Activated CD4-positive, alpha-beta T cell treated with anti-CD3 and anti-CD28 coated beads, Interleukin-2, amount 10 ng/mL, durations not matched to agents 24 days and 14 days (primary cell): ENCODE measurements around the gene OR4F6. TPM values are rescaled to one million over a fixed set of nuclear protein-coding genes. Genes with fewer than 3 reads are reported as not detected.
"Not testable (repeated sequence)": the region's sequence is repeated elsewhere in the genome, so short reads cannot be mapped to it uniquely, and the experiment has no call there.

Experiments used
- DNase-seq: peaks from one replicate; pipeline ENCODE4 v3.0.0; 2022
- H3K27ac Mint-ChIP-seq: one replicate; pipeline ENCODE4 v1.8.0; 2022; ENCODE audit warnings: mild to moderate bottlenecking, mixed read lengths
- H3K27me3 Mint-ChIP-seq: one replicate; pipeline ENCODE4 v1.8.0; 2022; ENCODE audit warnings: mixed read lengths
- H3K36me3 Mint-ChIP-seq: one replicate; pipeline ENCODE4 v1.8.0; 2022; ENCODE audit warnings: low read depth, mild to moderate bottlenecking, mixed read lengths
- H3K4me1 Mint-ChIP-seq: one replicate; pipeline ENCODE4 v1.8.0; 2021; ENCODE audit warnings: mixed read lengths
- H3K4me3 Mint-ChIP-seq: one replicate; pipeline ENCODE4 v1.8.0; 2022; ENCODE audit warnings: mild to moderate bottlenecking, moderate library complexity, mixed read lengths
- H3K9me3 Mint-ChIP-seq: one replicate; pipeline ENCODE4 v1.8.0; 2021; ENCODE audit warnings: mixed read lengths
- intact Hi-C: fragments of 100-400 bp; cut with micrococcal nuclease; formaldehyde crosslinking; loops from one replicate; pipeline ENCODE4 v1.15.1; 2023
- total RNA-seq: library from RNA; stranded (reverse); gene quantifications from 2 replicates; pipeline ENCODE4 v1.2.3, GENCODE V29; 2022

Gene OR4F6
- total RNA-seq, 1 donor from 2014 or later = not detected

- H3K4me3 Mint-ChIP-seq, H3K27ac Mint-ChIP-seq, H3K9me3 Mint-ChIP-seq, H3K36me3 Mint-ChIP-seq, intact Hi-C loops, H3K4me1 Mint-ChIP-seq, DNase-seq: not testable (repeated sequence)
- peaks cover 12% of the 10 kb centered on the region for H3K27me3 Mint-ChIP-seq
Observed at GRCh38 chr15:101788503-101789269, 14.6 kb upstream of the OR4F6 start.

- H3K36me3 Mint-ChIP-seq, intact Hi-C loops, H3K27ac Mint-ChIP-seq, DNase-seq, H3K4me3 Mint-ChIP-seq, H3K4me1 Mint-ChIP-seq, H3K9me3 Mint-ChIP-seq: not testable (repeated sequence)
- peaks cover 11% of the 10 kb centered on the region for H3K27me3 Mint-ChIP-seq
Observed at GRCh38 chr15:101790748-101791147, 12.6 kb upstream of the OR4F6 start.

GRCh38 chr15:101793981-101794380, 9.3 kb upstream of the OR4F6 start:
- H3K36me3 Mint-ChIP-seq, DNase-seq, H3K4me1 Mint-ChIP-seq, H3K4me3 Mint-ChIP-seq, H3K9me3 Mint-ChIP-seq, intact Hi-C loops, H3K27ac Mint-ChIP-seq, H3K27me3 Mint-ChIP-seq: not testable (repeated sequence)

GRCh38 chr15:101795455-101795854, 7.9 kb upstream of the OR4F6 start:
- intact Hi-C loops = no loop called here
- Mint-ChIP-seq H3K4me3 (no peak overlapping the region), H3K4me1 (no peaks in the 10 kb centered on the region), H3K9me3 (no peaks in the 10 kb centered on the region), H3K27ac (no peak overlapping the region), H3K36me3 (no peaks in the 10 kb centered on the region), H3K27me3 (peaks cover 6% of the 10 kb centered on the region)
- no peak for DNase-seq

- Mint-ChIP-seq H3K4me1 (no peaks in the 10 kb centered on the region), H3K9me3 (no peaks in the 10 kb centered on the region), H3K36me3 (no peaks in the 10 kb centered on the region), H3K27ac (no peak overlapping the region), H3K27me3 (peaks cover 4% of the 10 kb centered on the region), H3K4me3 (no peak overlapping the region)
- no peak for DNase-seq
- intact Hi-C loops = no loop called here
Observed at GRCh38 chr15:101799665-101800064, 3.6 kb upstream of the OR4F6 start.

DNA sequence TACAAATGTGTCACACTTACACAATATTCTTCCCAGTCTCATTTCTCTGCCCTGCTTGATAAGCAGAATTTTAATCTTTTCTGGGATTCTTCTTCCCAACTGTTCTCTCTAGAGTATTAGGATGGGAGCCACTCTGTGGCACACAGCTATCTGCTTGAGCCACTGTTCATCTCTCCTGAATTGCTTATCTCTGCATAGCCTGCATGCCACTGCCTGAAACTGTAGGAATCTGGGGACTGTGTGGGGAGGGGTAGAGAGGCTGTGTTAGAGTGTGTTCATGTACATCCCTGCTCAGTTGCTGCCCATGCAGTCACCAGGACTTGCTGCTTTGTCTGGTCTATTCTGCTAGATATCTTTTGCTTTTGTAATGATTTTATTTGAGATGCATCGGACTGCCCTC, 2.3 kb upstream of the OR4F6 start:
- no peak overlapping the region for H3K27ac Mint-ChIP-seq
- no peaks in the 10 kb centered on the region for H3K36me3 Mint-ChIP-seq
- intact Hi-C loops = no loop called here
- H3K4me3 Mint-ChIP-seq = no peak overlapping the region
- H3K27me3 Mint-ChIP-seq = peaks cover 9% of the 10 kb centered on the region
- no peaks in the 10 kb centered on the region for H3K9me3 Mint-ChIP-seq
- DNase-seq = no peak
- no peaks in the 10 kb centered on the region for H3K4me1 Mint-ChIP-seq

DNA sequence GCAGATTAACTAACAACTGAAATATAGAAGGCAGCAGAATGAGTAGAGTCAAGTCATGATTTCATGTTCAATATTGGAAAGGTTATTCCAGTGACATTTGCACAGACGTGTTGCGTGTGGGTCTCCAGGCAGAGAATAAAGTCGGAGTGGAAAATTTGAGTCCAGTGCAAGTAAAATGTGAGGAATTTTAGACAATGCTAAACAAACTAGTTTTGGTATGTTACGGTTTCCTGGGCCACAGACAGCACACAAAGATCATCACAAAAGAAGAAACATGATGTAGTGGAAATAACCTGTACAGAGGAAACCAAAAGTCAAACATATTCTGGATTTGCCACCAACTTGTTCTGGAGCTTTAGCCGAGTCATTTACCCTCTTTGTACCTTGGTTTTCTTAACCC, 367 bp downstream of the OR4F6 start:
- Mint-ChIP-seq H3K9me3 (no peaks in the 10 kb centered on the region), H3K36me3 (no peaks in the 10 kb centered on the region), H3K27ac (no peak overlapping the region), H3K4me1 (no peaks in the 10 kb centered on the region), H3K4me3 (no peak overlapping the region), H3K27me3 (peaks cover 12% of the 10 kb centered on the region)
- DNase-seq = no peak
- intact Hi-C loops = no loop called here

- H3K36me3 Mint-ChIP-seq = no peaks in the 10 kb centered on the region
- H3K27ac Mint-ChIP-seq = no peak overlapping the region
- intact Hi-C loops = no loop called here
- DNase-seq = no peak
- H3K4me3 Mint-ChIP-seq = no peak overlapping the region
- peaks cover 12% of the 10 kb centered on the region for H3K27me3 Mint-ChIP-seq
- no peaks in the 10 kb centered on the region for H3K9me3 Mint-ChIP-seq
- H3K4me1 Mint-ChIP-seq = no peaks in the 10 kb centered on the region
Observed at GRCh38 chr15:101804375-101804774, 1.1 kb downstream of the OR4F6 start.

DNA sequence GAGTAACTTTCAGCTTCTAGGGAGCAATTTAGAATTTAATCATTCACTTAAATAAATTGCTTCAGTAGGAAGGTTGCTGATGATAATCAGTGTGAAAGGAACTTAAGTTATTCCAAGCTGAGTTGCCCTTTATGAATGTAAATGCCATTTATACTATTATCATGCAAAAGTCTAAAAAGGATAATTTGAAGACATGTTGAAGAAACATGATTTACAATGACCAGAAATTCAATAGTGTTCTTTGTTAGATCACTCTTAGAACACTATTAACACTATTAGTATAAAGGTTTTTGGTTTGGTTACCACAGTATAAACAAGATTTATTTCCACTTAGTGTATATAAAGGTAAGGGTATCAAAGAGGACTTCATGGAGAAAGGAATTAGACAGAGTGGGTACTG, 1.6 kb downstream of the OR4F6 start:
- no peaks in the 10 kb centered on the region for H3K4me1 Mint-ChIP-seq
- no peaks in the 10 kb centered on the region for H3K9me3 Mint-ChIP-seq
- peaks cover 12% of the 10 kb centered on the region for H3K27me3 Mint-ChIP-seq
- intact Hi-C loops = no loop called here
- DNase-seq = no peak
- H3K27ac Mint-ChIP-seq = no peak overlapping the region
- H3K36me3 Mint-ChIP-seq = no peaks in the 10 kb centered on the region
- no peak overlapping the region for H3K4me3 Mint-ChIP-seq

DNA sequence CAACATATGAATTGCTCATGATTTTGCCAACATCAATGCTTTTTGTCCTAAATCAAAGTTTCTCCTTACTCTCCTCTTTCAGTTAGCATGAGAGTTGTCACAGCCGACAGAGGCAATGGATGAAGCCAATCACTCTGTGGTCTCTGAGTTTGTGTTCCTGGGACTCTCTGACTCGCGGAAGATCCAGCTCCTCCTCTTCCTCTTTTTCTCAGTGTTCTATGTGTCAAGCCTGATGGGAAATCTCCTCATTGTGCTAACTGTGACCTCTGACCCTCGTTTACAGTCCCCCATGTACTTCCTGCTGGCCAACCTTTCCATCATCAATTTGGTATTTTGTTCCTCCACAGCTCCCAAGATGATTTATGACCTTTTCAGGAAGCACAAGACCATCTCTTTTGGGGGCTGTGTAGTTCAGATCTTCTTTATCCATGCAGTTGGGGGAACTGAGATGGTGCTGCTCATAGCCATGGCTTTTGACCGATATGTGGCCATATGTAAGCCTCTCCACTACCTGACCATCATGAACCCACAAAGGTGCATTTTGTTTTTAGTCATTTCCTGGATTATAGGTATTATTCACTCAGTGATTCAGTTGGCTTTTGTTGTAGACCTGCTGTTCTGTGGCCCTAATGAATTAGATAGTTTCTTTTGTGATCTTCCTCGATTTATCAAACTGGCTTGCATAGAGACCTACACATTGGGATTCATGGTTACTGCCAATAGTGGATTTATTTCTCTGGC, 2.5 kb downstream of the OR4F6 start:
- Mint-ChIP-seq H3K27ac (no peak overlapping the region), H3K4me3 (no peak overlapping the region), H3K27me3 (peaks cover 15% of the 10 kb centered on the region), H3K9me3 (peaks cover 2% of the 10 kb centered on the region), H3K4me1 (no peaks in the 10 kb centered on the region), H3K36me3 (no peaks in the 10 kb centered on the region)
- DNase-seq = no peak
- intact Hi-C loops = no loop called here

DNA sequence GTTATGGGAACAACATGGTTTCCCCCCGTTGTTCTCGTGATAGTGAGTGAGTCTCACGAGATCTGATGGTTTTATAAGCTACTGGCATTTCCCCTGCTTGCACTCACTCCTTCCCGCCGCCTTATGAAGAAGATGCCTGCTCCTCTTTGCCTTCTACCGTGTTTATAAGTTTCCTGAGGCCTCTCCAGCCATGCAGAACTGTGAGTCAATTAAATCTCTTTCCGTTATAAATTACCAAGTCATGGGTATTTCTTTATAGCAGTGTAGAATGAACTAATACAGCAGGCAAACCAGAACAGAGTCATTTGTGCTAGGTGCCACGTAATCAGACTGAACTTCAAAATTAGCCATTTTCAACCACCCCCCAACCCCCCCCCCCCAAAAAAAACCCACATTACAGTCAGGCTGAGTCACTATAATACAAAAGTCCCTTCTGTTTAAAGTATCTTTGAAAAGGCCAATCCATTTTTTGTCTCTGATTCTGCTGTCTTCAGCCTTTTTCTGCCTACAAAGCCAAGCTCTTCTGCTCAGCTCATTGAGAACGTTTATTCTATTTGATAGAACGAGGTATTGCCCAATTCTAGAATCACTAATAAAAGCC, 4.1 kb downstream of the OR4F6 start:
- H3K9me3 Mint-ChIP-seq = peaks cover 4% of the 10 kb centered on the region
- H3K36me3 Mint-ChIP-seq = no peaks in the 10 kb centered on the region
- H3K4me1 Mint-ChIP-seq = no peaks in the 10 kb centered on the region
- no peak overlapping the region for H3K4me3 Mint-ChIP-seq
- no peak for DNase-seq
- peaks cover 18% of the 10 kb centered on the region for H3K27me3 Mint-ChIP-seq
- no peak overlapping the region for H3K27ac Mint-ChIP-seq
- intact Hi-C loops = no loop called here

- peaks cover 19% of the 10 kb centered on the region for H3K27me3 Mint-ChIP-seq
- H3K36me3 Mint-ChIP-seq = no peaks in the 10 kb centered on the region
- intact Hi-C loops = no loop called here
- no peak overlapping the region for H3K27ac Mint-ChIP-seq
- H3K4me3 Mint-ChIP-seq = no peak overlapping the region
- H3K4me1 Mint-ChIP-seq = no peaks in the 10 kb centered on the region
- DNase-seq = no peak
- H3K9me3 Mint-ChIP-seq = peaks cover 4% of the 10 kb centered on the region
Observed at GRCh38 chr15:101808201-101808600, 4.9 kb downstream of the OR4F6 start.

DNA sequence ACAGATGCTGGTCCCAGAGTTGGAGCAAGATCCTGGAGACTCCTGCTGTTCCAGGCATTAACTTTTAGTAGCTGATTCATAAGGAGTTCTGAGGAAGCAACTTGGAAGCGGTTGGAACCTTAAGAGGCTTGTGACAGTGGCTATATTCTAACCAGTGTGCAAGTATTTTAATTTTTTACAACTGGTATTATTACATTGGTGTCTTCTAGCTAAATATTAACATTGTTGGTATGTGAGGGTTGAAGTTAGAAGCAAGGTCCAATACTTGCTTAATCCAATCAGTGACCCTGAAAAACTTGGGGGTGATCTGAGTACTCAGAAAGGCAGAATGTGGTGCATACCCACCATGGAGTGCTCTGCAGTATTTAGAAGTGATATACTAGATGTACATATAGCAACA, 7.1 kb downstream of the OR4F6 start:
- intact Hi-C loops = no loop called here
- no peaks in the 10 kb centered on the region for H3K36me3 Mint-ChIP-seq
- H3K27me3 Mint-ChIP-seq = peaks cover 20% of the 10 kb centered on the region

DNA sequence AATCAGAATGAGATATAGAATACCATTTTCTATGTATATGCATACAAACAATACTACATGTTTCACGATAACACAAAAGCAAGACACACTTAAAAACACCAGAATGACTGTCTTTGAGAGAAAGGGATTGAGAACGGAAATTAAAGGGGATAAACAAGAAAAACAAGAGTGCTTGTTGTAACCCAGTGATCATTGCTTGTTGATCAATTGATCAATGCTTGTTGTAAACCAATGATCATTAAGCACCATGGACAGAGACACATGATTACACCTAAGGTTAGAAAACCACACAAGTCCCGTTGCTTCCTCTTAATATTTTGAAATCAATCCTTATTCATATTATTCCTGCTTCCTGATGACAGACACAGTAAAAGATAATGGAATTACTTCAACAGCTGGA, 7.6 kb downstream of the OR4F6 start:
- Mint-ChIP-seq H3K27ac (no peak overlapping the region), H3K4me3 (no peak overlapping the region), H3K36me3 (no peaks in the 10 kb centered on the region), H3K4me1 (no peaks in the 10 kb centered on the region), H3K9me3 (peaks cover 4% of the 10 kb centered on the region), H3K27me3 (peaks cover 15% of the 10 kb centered on the region)
- no peak for DNase-seq
- intact Hi-C loops = no loop called here

More for the DNA sequence above, 7.1 kb downstream of the OR4F6 start:
- DNase-seq = no peak
- Mint-ChIP-seq H3K27ac (no peak overlapping the region), H3K9me3 (peaks cover 4% of the 10 kb centered on the region), H3K4me1 (no peaks in the 10 kb centered on the region), H3K4me3 (no peak overlapping the region)
